SU-DHL-6 (cell line): ENCODE data around the gene MTMR12.

ENCODE experiments used
- H2AFZ ChIP-seq: fragments of 200-600 bp; sonication (generic); 2 replicates; pipeline ENCODE4 v1.6.1; 2014; ENCODE audit warnings: low read depth, mild to moderate bottlenecking, moderate library complexity, mixed read lengths, antibody characterized with exemption, low read length; ENCODE audit not compliant: severe bottlenecking
- H3F3A ChIP-seq: fragments of 200-600 bp; shearing (Covaris generic); 2 replicates; pipeline ENCODE4 v1.6.0; 2016; ENCODE audit warnings: antibody characterized with exemption, mild to moderate bottlenecking; ENCODE audit not compliant: insufficient read depth
- H3K27ac ChIP-seq: fragments of 200-600 bp; sonication (generic); 2 replicates; pipeline ENCODE4 v1.5.1; 2016; ENCODE audit warnings: low read depth, mild to moderate bottlenecking, low read length, moderate library complexity, mixed read lengths
- H3K27me3 ChIP-seq: fragments of 200-600 bp; sonication (generic), shearing (Covaris generic); 2 replicates; pipeline ENCODE4 v1.6.0; 2014; ENCODE audit warnings: mild to moderate bottlenecking, low read length
- H3K36me3 ChIP-seq: fragments of 200-600 bp; sonication (generic); 2 replicates; pipeline ENCODE4 v1.6.1; 2014; ENCODE audit warnings: mild to moderate bottlenecking, low read length, mixed read lengths
- H3K4me2 ChIP-seq: fragments of 300-600, 200-600 bp; shearing (Covaris generic), sonication (generic); 2 replicates; pipeline ENCODE4 v1.6.0; 2014; ENCODE audit warnings: low read length, low read depth, mild to moderate bottlenecking; ENCODE audit not compliant: poor library complexity, severe bottlenecking
- H3K4me3 ChIP-seq: fragments of 200-600 bp; sonication (generic); 2 replicates; pipeline ENCODE4 v1.5.1; 2014; ENCODE audit warnings: antibody characterized with exemption, low read length, mild to moderate bottlenecking, mixed read lengths; ENCODE audit not compliant: insufficient read depth, poor library complexity, severe bottlenecking
- H3K79me2 ChIP-seq: fragments of 200-600 bp; sonication (generic); 2 replicates; pipeline ENCODE4 v1.6.1; 2014; ENCODE audit warnings: mild to moderate bottlenecking, low read length, moderate library complexity; ENCODE audit not compliant: insufficient read depth
- H3K9ac ChIP-seq: fragments of 200-600 bp; sonication (generic); 2 replicates; pipeline ENCODE4 v1.7.0; 2014; ENCODE audit warnings: mild to moderate bottlenecking, low read length
- H3K9me2 ChIP-seq: fragments of 200-600 bp; sonication (generic); replicated peaks from 2 replicates; pipeline ENCODE4 v1.6.1; 2014; ENCODE audit warnings: low read length; ENCODE audit not compliant: insufficient read depth
- H3K9me3 ChIP-seq: fragments of 200-600 bp; sonication (generic); 2 replicates; pipeline ENCODE4 v1.6.1; 2014; ENCODE audit warnings: low read length, mixed read lengths; ENCODE audit not compliant: insufficient read depth
- H4K20me1 ChIP-seq: fragments of 200-600 bp; sonication (generic); 2 replicates; pipeline ENCODE4 v1.6.1; 2014; ENCODE audit warnings: low read depth, mild to moderate bottlenecking, antibody characterized with exemption, low read length, moderate library complexity, mixed read lengths
- CTCF ChIP-seq: fragments of 200-600 bp; sonication (generic); IDR thresholded peaks from one replicate; pipeline ENCODE4 v1.5.1; 2017; ENCODE audit warnings: antibody characterized with exemption, mild to moderate bottlenecking, low read length, moderate library complexity; ENCODE audit not compliant: insufficient read depth, poor library complexity, severe bottlenecking
- EZH2phosphoT487 ChIP-seq: fragments of 200-600 bp; sonication (generic), shearing (Covaris generic); conservative IDR thresholded peaks from 2 replicates; pipeline ENCODE4 v1.6.1; 2018; ENCODE audit warnings: mild to moderate bottlenecking, antibody characterized with exemption, low read length, moderate library complexity, mixed read lengths

The MTMR12 gene

DNA sequence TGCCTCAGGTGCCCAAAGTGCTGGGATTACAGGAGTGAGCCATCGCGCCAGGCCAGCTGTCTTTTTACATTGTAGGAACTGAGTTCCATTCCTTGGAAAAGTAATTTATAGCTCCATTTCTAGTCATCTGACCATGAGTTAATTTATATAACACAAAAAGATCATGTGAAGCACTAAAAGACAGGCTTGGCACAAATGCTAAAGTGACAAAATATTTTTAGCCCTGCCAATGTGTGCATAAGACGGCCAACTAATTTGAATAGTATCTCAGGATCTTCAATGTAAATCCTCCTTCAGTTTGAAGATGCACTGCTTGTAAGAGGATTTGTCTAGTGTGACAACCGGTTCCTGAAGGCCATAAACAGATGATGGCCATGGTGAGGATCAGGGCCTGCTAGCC, 49.1 kb downstream of the MTMR12 start:
- H3F3A ChIP-seq: no peaks in the 10 kb centered on the region
- no peaks in the 10 kb centered on the region for H3K79me2 ChIP-seq
- H3K4me2 ChIP-seq: no peak overlapping the region
- H2AFZ ChIP-seq: no peak overlapping the region
- H3K27me3 ChIP-seq: no peaks in the 10 kb centered on the region
- H3K9ac ChIP-seq: no peak overlapping the region
- TF ChIP-seq CTCF: no peak
- TF ChIP-seq EZH2phosphoT487: no peak
- H4K20me1 ChIP-seq: no peaks in the 10 kb centered on the region
- H3K9me3 ChIP-seq: no peaks in the 10 kb centered on the region
- peaks cover 15% of the 10 kb centered on the region for H3K36me3 ChIP-seq
- no peaks in the 10 kb centered on the region for H3K9me2 ChIP-seq
- no peak overlapping the region for H3K4me3 ChIP-seq
- H3K27ac ChIP-seq: no peak overlapping the region

GRCh38 chr5:32261198-32261597, 51.5 kb downstream of the MTMR12 start:
- Histone ChIP-seq H3K27ac (no peak overlapping the region), H3K79me2 (no peaks in the 10 kb centered on the region), H3K9ac (no peak overlapping the region), H3K9me2 (no peaks in the 10 kb centered on the region), H4K20me1 (no peaks in the 10 kb centered on the region), H2AFZ (no peak overlapping the region), H3K27me3 (no peaks in the 10 kb centered on the region), H3K9me3 (no peaks in the 10 kb centered on the region), H3K36me3 (peaks cover 10% of the 10 kb centered on the region; the same call in 1 of the 2 replicates), H3F3A (no peaks in the 10 kb centered on the region), H3K4me3 (no peak overlapping the region), H3K4me2 (no peak overlapping the region)
- no peak for TF ChIP-seq CTCF
- no peak for TF ChIP-seq EZH2phosphoT487

GRCh38 chr5:32259033-32259432, 53.7 kb downstream of the MTMR12 start:
- Histone ChIP-seq H3K36me3 (peaks cover 10% of the 10 kb centered on the region; the same call in 1 of the 2 replicates), H3K4me2 (no peak overlapping the region)

More at GRCh38 chr5:32259033-32259432, 53.7 kb downstream of the MTMR12 start:
- H3K79me2 ChIP-seq: no peaks in the 10 kb centered on the region
- no peak overlapping the region for H3K9ac ChIP-seq
- H4K20me1 ChIP-seq: no peaks in the 10 kb centered on the region
- no peaks in the 10 kb centered on the region for H3K9me2 ChIP-seq
- H3F3A ChIP-seq: no peaks in the 10 kb centered on the region
- H3K4me3 ChIP-seq: no peak overlapping the region
- H3K9me3 ChIP-seq: no peaks in the 10 kb centered on the region
- TF ChIP-seq EZH2phosphoT487 (no peak), CTCF (no peak)
- no peak overlapping the region for H3K27ac ChIP-seq
- no peak overlapping the region for H2AFZ ChIP-seq
- no peaks in the 10 kb centered on the region for H3K27me3 ChIP-seq
